Loucy (cell line): Measurements from ENCODE around the gene STX11.

Source experiments
- H2AFZ ChIP-seq: fragments of 200-600 bp; sonication (generic); 2 replicates; pipeline ENCODE4 v1.6.0; 2016; ENCODE audit warnings: antibody characterized with exemption, mild to moderate bottlenecking, low read length, moderate library complexity
- H3F3A ChIP-seq: fragments of 200-600 bp; 2 replicates; pipeline ENCODE4 v1.6.0; 2016; ENCODE audit warnings: antibody characterized with exemption, low read depth, mild to moderate bottlenecking
- H3K27me3 ChIP-seq: fragments of 200-600 bp; sonication (generic); 2 replicates; pipeline ENCODE4 v1.6.1; 2014; ENCODE audit warnings: low read length, mild to moderate bottlenecking; ENCODE audit not compliant: insufficient read depth, poor library complexity, severe bottlenecking
- H3K36me3 ChIP-seq: fragments of 200-600 bp; sonication (generic); 2 replicates; pipeline ENCODE4 v1.6.1; 2016; ENCODE audit warnings: low read length; ENCODE audit not compliant: insufficient read depth
- H3K4me1 ChIP-seq: fragments of 200-600 bp; sonication (generic); 2 replicates; pipeline ENCODE4 v1.5.1; 2014; ENCODE audit warnings: low read length, mild to moderate bottlenecking; ENCODE audit not compliant: insufficient read depth, poor library complexity, severe bottlenecking
- H3K4me2 ChIP-seq: fragments of 200-600 bp; sonication (generic); 2 replicates; pipeline ENCODE4 v1.6.0; 2014; ENCODE audit warnings: antibody characterized with exemption, low read length, low read depth, mild to moderate bottlenecking; ENCODE audit not compliant: poor library complexity, severe bottlenecking
- H3K4me3 ChIP-seq: fragments of 200-600 bp; sonication (generic); 2 replicates; pipeline ENCODE4 v1.5.1; 2014; ENCODE audit warnings: low read length, mild to moderate bottlenecking, mixed read lengths; ENCODE audit not compliant: poor library complexity, severe bottlenecking
- H3K79me2 ChIP-seq: fragments of 200-600 bp; sonication (generic); 2 replicates; pipeline ENCODE4 v1.6.1; 2014; ENCODE audit warnings: low read length; ENCODE audit not compliant: insufficient read depth
- H3K9ac ChIP-seq: fragments of 200-600 bp; sonication (generic); 2 replicates; pipeline ENCODE4 v1.6.0; 2014; ENCODE audit warnings: mild to moderate bottlenecking, low read depth, low read length, moderate library complexity; ENCODE audit not compliant: poor library complexity, severe bottlenecking
- H3K9me2 ChIP-seq: fragments of 200-600 bp; sonication (generic); replicated peaks from 2 replicates; pipeline ENCODE4 v1.6.1; 2016; ENCODE audit warnings: low read depth, low read length, mixed read lengths
- H3K9me3 ChIP-seq: fragments of 200-600 bp; sonication (generic); 2 replicates; pipeline ENCODE4 v1.6.1; 2014; ENCODE audit warnings: mild to moderate bottlenecking, antibody characterized with exemption, low read length, low read depth; ENCODE audit not compliant: insufficient read depth
- H4K20me1 ChIP-seq: fragments of 200-600 bp; sonication (generic); 2 replicates; pipeline ENCODE4 v1.6.0; 2014; ENCODE audit warnings: antibody characterized with exemption, low read length, mild to moderate bottlenecking; ENCODE audit not compliant: insufficient read depth, poor library complexity, severe bottlenecking
- EZH2phosphoT487 ChIP-seq: fragments of 200-600 bp; IDR thresholded peaks from 2 replicates; pipeline ENCODE4 v1.6.1; 2018; ENCODE audit warnings: antibody characterized with exemption, mild to moderate bottlenecking, moderate library complexity, borderline replicate concordance
- TF ChIP-seq, protein P1 (sequence below): fragments of 200-600 bp; sonication (generic); conservative IDR thresholded peaks from 2 replicates; pipeline ENCODE4 v1.5.1; 2014; ENCODE audit warnings: mild to moderate bottlenecking, antibody characterized with exemption, low read length

Gene STX11

DNA sequence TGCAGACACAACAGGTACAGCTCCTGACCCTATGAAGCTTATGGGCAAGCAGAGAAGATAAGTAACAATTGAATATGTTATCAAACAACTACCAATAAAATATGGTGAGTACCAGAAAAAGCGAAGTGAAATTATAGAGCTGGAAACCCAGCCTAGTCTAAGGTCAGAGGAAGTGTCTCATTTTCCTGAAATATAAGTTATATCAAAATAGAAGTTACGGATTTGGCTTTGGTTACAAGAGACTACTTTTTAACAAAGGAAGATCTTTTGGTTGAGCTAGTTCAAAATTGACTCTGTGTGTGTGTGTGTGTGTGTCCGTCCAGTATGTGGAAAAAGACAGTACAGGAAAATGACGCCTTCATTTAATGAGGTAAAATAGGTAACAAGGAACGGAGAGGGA lies 8.9 kb downstream of the STX11 start:
- TF ChIP-seq, protein P1, sequence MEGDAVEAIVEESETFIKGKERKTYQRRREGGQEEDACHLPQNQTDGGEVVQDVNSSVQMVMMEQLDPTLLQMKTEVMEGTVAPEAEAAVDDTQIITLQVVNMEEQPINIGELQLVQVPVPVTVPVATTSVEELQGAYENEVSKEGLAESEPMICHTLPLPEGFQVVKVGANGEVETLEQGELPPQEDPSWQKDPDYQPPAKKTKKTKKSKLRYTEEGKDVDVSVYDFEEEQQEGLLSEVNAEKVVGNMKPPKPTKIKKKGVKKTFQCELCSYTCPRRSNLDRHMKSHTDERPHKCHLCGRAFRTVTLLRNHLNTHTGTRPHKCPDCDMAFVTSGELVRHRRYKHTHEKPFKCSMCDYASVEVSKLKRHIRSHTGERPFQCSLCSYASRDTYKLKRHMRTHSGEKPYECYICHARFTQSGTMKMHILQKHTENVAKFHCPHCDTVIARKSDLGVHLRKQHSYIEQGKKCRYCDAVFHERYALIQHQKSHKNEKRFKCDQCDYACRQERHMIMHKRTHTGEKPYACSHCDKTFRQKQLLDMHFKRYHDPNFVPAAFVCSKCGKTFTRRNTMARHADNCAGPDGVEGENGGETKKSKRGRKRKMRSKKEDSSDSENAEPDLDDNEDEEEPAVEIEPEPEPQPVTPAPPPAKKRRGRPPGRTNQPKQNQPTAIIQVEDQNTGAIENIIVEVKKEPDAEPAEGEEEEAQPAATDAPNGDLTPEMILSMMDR, result no peak
- TF ChIP-seq EZH2phosphoT487, result no peak
- Histone ChIP-seq H3F3A (no peaks in the 10 kb centered on the region), H3K27me3 (no peaks in the 10 kb centered on the region), H3K4me1 (no peaks in the 10 kb centered on the region), H3K36me3 (no peaks in the 10 kb centered on the region), H3K9me2 (no peaks in the 10 kb centered on the region), H3K79me2 (no peaks in the 10 kb centered on the region), H4K20me1 (no peaks in the 10 kb centered on the region), H3K9ac (no peak overlapping the region), H3K4me2 (no peak overlapping the region), H3K4me3 (no peak overlapping the region), H2AFZ (no peak overlapping the region), H3K9me3 (no peaks in the 10 kb centered on the region)

DNA sequence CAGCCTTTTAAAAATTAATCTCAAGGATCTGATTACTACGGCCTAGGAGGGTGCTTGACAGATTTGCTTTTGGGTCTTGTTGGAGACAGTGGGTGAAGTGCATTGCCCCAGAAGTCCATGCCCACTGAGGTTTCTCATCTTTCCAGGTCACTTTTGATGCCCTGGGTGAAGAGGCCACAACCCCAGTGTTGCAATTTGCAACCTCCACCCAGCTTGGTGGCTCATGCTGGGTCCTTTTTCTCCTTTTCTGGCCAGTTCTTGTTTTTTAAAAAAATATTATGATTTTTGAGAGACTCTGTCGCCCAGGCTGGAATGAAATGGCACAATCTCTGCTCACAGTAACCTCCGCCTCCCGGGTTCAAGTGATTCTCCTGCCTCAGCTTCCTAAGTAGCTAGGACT lies 9.4 kb downstream of the STX11 start:
- Histone ChIP-seq H3K36me3 (no peaks in the 10 kb centered on the region), H3K9me2 (no peaks in the 10 kb centered on the region), H4K20me1 (no peaks in the 10 kb centered on the region), H3K4me1 (no peaks in the 10 kb centered on the region), H3F3A (no peaks in the 10 kb centered on the region), H3K4me2 (no peak overlapping the region), H3K4me3 (no peak overlapping the region), H3K9ac (no peak overlapping the region), H2AFZ (no peak overlapping the region), H3K9me3 (no peaks in the 10 kb centered on the region), H3K27me3 (no peaks in the 10 kb centered on the region), H3K79me2 (no peaks in the 10 kb centered on the region)
- no peak for TF ChIP-seq EZH2phosphoT487

DNA sequence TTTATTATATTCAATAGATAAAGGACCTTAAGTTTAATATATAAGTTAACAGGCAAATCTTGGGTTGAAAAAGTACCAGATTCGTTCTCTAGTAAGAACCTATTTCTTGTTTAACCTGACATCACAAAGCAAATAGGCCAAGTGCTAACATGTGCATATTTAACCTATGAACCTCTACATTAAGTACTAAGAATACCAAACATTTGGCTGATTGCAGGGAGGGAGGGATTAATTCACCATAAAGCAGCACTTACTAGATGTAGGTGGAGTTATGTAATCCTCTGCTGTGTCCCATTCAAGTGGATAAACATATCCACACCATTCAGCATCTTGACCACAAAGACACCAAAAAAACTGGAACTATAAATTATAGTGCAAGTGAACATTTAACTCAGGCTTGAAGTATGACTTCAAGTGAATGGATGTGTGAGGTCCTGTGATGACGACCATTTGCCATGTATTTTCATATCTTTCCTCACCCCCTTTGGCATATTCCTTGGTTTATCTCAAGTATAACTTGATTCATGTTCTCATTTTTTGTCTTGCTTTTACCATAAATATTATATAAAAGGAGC lies 10.2 kb downstream of the STX11 start:
- no peaks in the 10 kb centered on the region for H3F3A ChIP-seq
- no peak overlapping the region for H3K4me3 ChIP-seq
- no peaks in the 10 kb centered on the region for H3K4me1 ChIP-seq
- H3K79me2 ChIP-seq, result no peaks in the 10 kb centered on the region
- no peak overlapping the region for H2AFZ ChIP-seq
- H3K9me3 ChIP-seq, result no peaks in the 10 kb centered on the region
- no peaks in the 10 kb centered on the region for H4K20me1 ChIP-seq
- H3K9me2 ChIP-seq, result no peaks in the 10 kb centered on the region
- no peaks in the 10 kb centered on the region for H3K27me3 ChIP-seq
- H3K36me3 ChIP-seq, result no peaks in the 10 kb centered on the region
- no peak overlapping the region for H3K9ac ChIP-seq
- no peak overlapping the region for H3K4me2 ChIP-seq
- TF ChIP-seq, protein P1, result no peak
- no peak for TF ChIP-seq EZH2phosphoT487

DNA sequence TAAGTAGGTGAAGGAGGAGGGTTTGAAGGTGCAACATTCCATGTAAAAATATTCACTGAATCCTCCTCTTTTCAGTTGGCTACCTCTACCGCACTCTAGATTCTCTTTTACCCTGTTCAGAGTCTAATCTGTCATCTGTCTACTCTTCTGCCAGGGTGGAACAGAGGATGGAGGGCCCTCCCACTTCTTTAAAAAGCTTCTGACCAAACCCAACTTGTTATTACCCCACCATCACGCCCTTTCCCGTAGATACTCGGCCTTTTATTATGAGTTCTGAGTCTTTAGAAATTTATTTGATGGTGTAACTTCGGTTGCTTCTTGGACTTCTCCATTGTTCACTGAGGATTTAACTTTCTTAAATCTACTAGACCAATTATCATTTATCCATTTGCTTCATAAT lies 11.7 kb downstream of the STX11 start:
- H3K4me2 ChIP-seq, result no peak overlapping the region

More for the DNA sequence above, 11.7 kb downstream of the STX11 start:
- no peak for TF ChIP-seq EZH2phosphoT487
- TF ChIP-seq, protein P1, result no peak
- H3F3A ChIP-seq, result no peaks in the 10 kb centered on the region
- H3K27me3 ChIP-seq, result no peaks in the 10 kb centered on the region
- no peaks in the 10 kb centered on the region for H3K79me2 ChIP-seq
- H2AFZ ChIP-seq, result no peak overlapping the region
- H3K9ac ChIP-seq, result no peak overlapping the region
- no peaks in the 10 kb centered on the region for H3K4me1 ChIP-seq
- no peaks in the 10 kb centered on the region for H4K20me1 ChIP-seq
- H3K4me3 ChIP-seq, result no peak overlapping the region
- H3K9me3 ChIP-seq, result no peaks in the 10 kb centered on the region
- no peaks in the 10 kb centered on the region for H3K9me2 ChIP-seq
- no peaks in the 10 kb centered on the region for H3K36me3 ChIP-seq
